Liver (tissue), 3 donors: Measurements from ENCODE around the gene RREB1.

Source experiments
- GABPA ChIP-seq, 2 donors: IDR thresholded peaks in 1 of 2; conservative IDR thresholded peaks in 1 of 2; 2 replicates each; pipeline ENCODE4 v1.6.1; 2016; ENCODE audit warnings: antibody characterized with exemption in 2 of 2, mild to moderate bottlenecking in 1 of 2, moderate library complexity in 1 of 2
- HNF4G ChIP-seq: IDR thresholded peaks from 2 replicates; pipeline ENCODE4 v1.6.1; 2016; ENCODE audit warnings: antibody characterized with exemption
- RAD21 ChIP-seq, 2 donors: IDR thresholded peaks; 2 replicates each; pipeline ENCODE4 v1.6.1; 2016; ENCODE audit warnings: antibody characterized with exemption in 2 of 2, mild to moderate bottlenecking in 2 of 2
- RXRA ChIP-seq, 2 donors: IDR thresholded peaks; 2 replicates each; pipeline ENCODE4 v1.6.1; 2017 to 2018; ENCODE audit warnings: antibody characterized with exemption in 2 of 2, mild to moderate bottlenecking in 1 of 2
- SP1 ChIP-seq: IDR thresholded peaks from 2 replicates; pipeline ENCODE4 v1.6.1; 2018; ENCODE audit warnings: antibody characterized with exemption, mild to moderate bottlenecking
- TAF1 ChIP-seq: conservative IDR thresholded peaks from 2 replicates; pipeline ENCODE4 v1.6.1; 2016; ENCODE audit warnings: antibody characterized with exemption, mild to moderate bottlenecking
- YY1 ChIP-seq: IDR thresholded peaks from 2 replicates; pipeline ENCODE4 v1.6.1; 2016; ENCODE audit warnings: antibody characterized with exemption, mild to moderate bottlenecking
- ZBTB33 ChIP-seq: IDR thresholded peaks from 2 replicates; pipeline ENCODE4 v1.6.1; 2016; ENCODE audit warnings: antibody characterized with exemption
- TF ChIP-seq, protein P1 (sequence below): fragments of 150-350 bp; IDR thresholded peaks from 2 replicates; pipeline ENCODE4 v1.5.1; 2017; ENCODE audit warnings: improper control_type of control experiment, low read depth, low read length; ENCODE audit not compliant: missing input control
- TF ChIP-seq, protein P2 (sequence below): IDR thresholded peaks from 2 replicates; pipeline ENCODE4 v1.6.1; 2016; ENCODE audit warnings: antibody characterized with exemption
- TF ChIP-seq, protein P3 (sequence below): IDR thresholded peaks from 2 replicates; pipeline ENCODE4 v1.6.1; 2016; ENCODE audit warnings: antibody characterized with exemption, mild to moderate bottlenecking
- donor health status: healthy.
- donor health status: healthy.

GRCh38 chr6:7135755-7136154 lies 28.0 kb downstream of the RREB1 start:
- TF ChIP-seq, protein P1, sequence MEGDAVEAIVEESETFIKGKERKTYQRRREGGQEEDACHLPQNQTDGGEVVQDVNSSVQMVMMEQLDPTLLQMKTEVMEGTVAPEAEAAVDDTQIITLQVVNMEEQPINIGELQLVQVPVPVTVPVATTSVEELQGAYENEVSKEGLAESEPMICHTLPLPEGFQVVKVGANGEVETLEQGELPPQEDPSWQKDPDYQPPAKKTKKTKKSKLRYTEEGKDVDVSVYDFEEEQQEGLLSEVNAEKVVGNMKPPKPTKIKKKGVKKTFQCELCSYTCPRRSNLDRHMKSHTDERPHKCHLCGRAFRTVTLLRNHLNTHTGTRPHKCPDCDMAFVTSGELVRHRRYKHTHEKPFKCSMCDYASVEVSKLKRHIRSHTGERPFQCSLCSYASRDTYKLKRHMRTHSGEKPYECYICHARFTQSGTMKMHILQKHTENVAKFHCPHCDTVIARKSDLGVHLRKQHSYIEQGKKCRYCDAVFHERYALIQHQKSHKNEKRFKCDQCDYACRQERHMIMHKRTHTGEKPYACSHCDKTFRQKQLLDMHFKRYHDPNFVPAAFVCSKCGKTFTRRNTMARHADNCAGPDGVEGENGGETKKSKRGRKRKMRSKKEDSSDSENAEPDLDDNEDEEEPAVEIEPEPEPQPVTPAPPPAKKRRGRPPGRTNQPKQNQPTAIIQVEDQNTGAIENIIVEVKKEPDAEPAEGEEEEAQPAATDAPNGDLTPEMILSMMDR: no peak
- TF ChIP-seq TAF1 (no peak), SP1 (no peak), HNF4G (no peak), ZBTB33 (no peak), RAD21 (IDR thresholded peaks at IDR 0.05) (no peak), RXRA (IDR thresholded peaks at IDR 0.05) (no peak), GABPA (IDR thresholded peaks at IDR 0.05 in 1 of 2, conservative IDR thresholded peaks at IDR 0.05 in 1 of 2) (no peak), YY1 (no peak)
- TF ChIP-seq, protein P2, sequence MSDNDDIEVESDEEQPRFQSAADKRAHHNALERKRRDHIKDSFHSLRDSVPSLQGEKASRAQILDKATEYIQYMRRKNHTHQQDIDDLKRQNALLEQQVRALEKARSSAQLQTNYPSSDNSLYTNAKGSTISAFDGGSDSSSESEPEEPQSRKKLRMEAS: no peak
- TF ChIP-seq, protein P3, sequence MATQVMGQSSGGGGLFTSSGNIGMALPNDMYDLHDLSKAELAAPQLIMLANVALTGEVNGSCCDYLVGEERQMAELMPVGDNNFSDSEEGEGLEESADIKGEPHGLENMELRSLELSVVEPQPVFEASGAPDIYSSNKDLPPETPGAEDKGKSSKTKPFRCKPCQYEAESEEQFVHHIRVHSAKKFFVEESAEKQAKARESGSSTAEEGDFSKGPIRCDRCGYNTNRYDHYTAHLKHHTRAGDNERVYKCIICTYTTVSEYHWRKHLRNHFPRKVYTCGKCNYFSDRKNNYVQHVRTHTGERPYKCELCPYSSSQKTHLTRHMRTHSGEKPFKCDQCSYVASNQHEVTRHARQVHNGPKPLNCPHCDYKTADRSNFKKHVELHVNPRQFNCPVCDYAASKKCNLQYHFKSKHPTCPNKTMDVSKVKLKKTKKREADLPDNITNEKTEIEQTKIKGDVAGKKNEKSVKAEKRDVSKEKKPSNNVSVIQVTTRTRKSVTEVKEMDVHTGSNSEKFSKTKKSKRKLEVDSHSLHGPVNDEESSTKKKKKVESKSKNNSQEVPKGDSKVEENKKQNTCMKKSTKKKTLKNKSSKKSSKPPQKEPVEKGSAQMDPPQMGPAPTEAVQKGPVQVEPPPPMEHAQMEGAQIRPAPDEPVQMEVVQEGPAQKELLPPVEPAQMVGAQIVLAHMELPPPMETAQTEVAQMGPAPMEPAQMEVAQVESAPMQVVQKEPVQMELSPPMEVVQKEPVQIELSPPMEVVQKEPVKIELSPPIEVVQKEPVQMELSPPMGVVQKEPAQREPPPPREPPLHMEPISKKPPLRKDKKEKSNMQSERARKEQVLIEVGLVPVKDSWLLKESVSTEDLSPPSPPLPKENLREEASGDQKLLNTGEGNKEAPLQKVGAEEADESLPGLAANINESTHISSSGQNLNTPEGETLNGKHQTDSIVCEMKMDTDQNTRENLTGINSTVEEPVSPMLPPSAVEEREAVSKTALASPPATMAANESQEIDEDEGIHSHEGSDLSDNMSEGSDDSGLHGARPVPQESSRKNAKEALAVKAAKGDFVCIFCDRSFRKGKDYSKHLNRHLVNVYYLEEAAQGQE: no peak
